Activated CD8-positive, alpha-beta memory T cell treated with anti-CD3 and anti-CD28 coated beads, Interleukin-2, amount 10 ng/mL, durations not matched to agents 7 days and 5 days (primary cell): ENCODE measurements around the gene CD47. TPM values are rescaled to one million over a fixed set of nuclear protein-coding genes. Genes with fewer than 3 reads are reported as not detected.

Source experiments
- ATAC-seq: fragments of 150-1000 bp; cut with Tn5 transposase; one replicate; pipeline ENCODE4 v1.10.0; 2021; ENCODE audit warnings: moderate library complexity
- CTCF ChIA-PET: fragments of 350-600 bp; sonication (Branson Sonifier 250); formaldehyde crosslinking; loops from one replicate; lab custom pipeline; 2021; ENCODE audit warnings: antibody characterized with exemption; lab: Charles Lee
- DNase-seq: peaks from one replicate; pipeline ENCODE4 v3.0.0-alpha.2; 2020
- H3K27ac Mint-ChIP-seq: one replicate; pipeline ENCODE4 v1.8.0; 2021; ENCODE audit warnings: mild to moderate bottlenecking, mixed read lengths
- H3K27me3 Mint-ChIP-seq: one replicate; pipeline ENCODE4 v1.8.0; 2021; ENCODE audit warnings: mixed read lengths
- H3K36me3 Mint-ChIP-seq: one replicate; pipeline ENCODE4 v1.8.0; 2021; ENCODE audit warnings: mild to moderate bottlenecking, mixed read lengths
- H3K4me1 Mint-ChIP-seq: one replicate; pipeline ENCODE4 v1.8.0; 2021; ENCODE audit warnings: mixed read lengths
- H3K4me3 Mint-ChIP-seq: one replicate; pipeline ENCODE4 v1.8.0; 2021; ENCODE audit warnings: mild to moderate bottlenecking, moderate library complexity, mixed read lengths
- H3K9me3 Mint-ChIP-seq: one replicate; pipeline ENCODE4 v1.8.0; 2022; ENCODE audit warnings: low read depth, mixed read lengths
- total RNA-seq, 2 experiments: library from RNA; stranded (reverse); gene quantifications; one replicate each; pipeline ENCODE4 v1.2.3, GENCODE V29; 2021

CD47 gene
- total RNA-seq, 2 experiments from 2014 or later = 111 to 133 TPM

- H3K27ac Mint-ChIP-seq = peak overlapping the region; percentile 93
- peaks cover 27% of the 10 kb centered on the region for H3K36me3 Mint-ChIP-seq
Measured at GRCh38 chr3:108125550-108126071, 34.8 kb upstream of the CD47 start.

GRCh38 chr3:108125153-108125543 is 34.3 kb upstream of the CD47 start:
- DNase-seq = no peak
- peak; percentile 25 for ATAC-seq
- H3K4me3 Mint-ChIP-seq = peak overlapping the region; percentile 91
- H3K27ac Mint-ChIP-seq = peak overlapping the region; percentile 93
- CTCF ChIA-PET = interaction anchor here (0.6 to 1.7 kb wide), 6 partner anchors 9 to 169 kb away, joined by 3 to 6 read pairs (median 3); no protein-coding TSS in a partner anchor
- peaks cover 27% of the 10 kb centered on the region for H3K36me3 Mint-ChIP-seq
- peaks cover 59% of the 10 kb centered on the region for H3K4me1 Mint-ChIP-seq
- H3K27me3 Mint-ChIP-seq = peaks cover 2% of the 10 kb centered on the region
- H3K9me3 Mint-ChIP-seq = no peaks in the 10 kb centered on the region

More at GRCh38 chr3:108125550-108126071, 34.8 kb upstream of the CD47 start:
- CTCF ChIA-PET = interaction anchor here (0.6 to 2.3 kb wide), 7 partner anchors 8 to 695 kb away, joined by 3 to 6 read pairs (median 3); no protein-coding TSS in a partner anchor
- Mint-ChIP-seq H3K9me3 (no peaks in the 10 kb centered on the region), H3K27me3 (peaks cover 2% of the 10 kb centered on the region), H3K4me1 (peaks cover 60% of the 10 kb centered on the region), H3K4me3 (peak overlapping the region; percentile 91)
- DNase-seq (peak; percentile 79), ATAC-seq (peak; percentile 54)

- Mint-ChIP-seq H3K4me1 (peaks cover 57% of the 10 kb centered on the region), H3K9me3 (no peaks in the 10 kb centered on the region), H3K27me3 (peaks cover 2% of the 10 kb centered on the region), H3K36me3 (peaks cover 23% of the 10 kb centered on the region), H3K4me3 (peak overlapping the region; percentile 91), H3K27ac (peak overlapping the region; percentile 93)
- peak; percentile 80 for DNase-seq
- CTCF ChIA-PET = interaction anchor here (1.3 to 2.0 kb wide), 4 partner anchors 9 to 281 kb away, joined by 3 to 6 read pairs (median 4); no protein-coding TSS in a partner anchor
- peak; percentile 45 for ATAC-seq
Measured at GRCh38 chr3:108124337-108125152, 33.7 kb upstream of the CD47 start.

GRCh38 chr3:108123326-108123725 is 32.5 kb upstream of the CD47 start:
- Mint-ChIP-seq H3K27me3 (peaks cover 2% of the 10 kb centered on the region), H3K9me3 (no peaks in the 10 kb centered on the region), H3K4me3 (no peak overlapping the region), H3K36me3 (peaks cover 12% of the 10 kb centered on the region), H3K4me1 (peaks cover 52% of the 10 kb centered on the region), H3K27ac (no peak overlapping the region)
- ATAC-seq = no peak
- DNase-seq = no peak
- CTCF ChIA-PET = interaction anchor here (1.1 to 2.0 kb wide), 3 partner anchors 17 to 282 kb away, joined by 3 to 4 read pairs (median 3); no protein-coding TSS in a partner anchor

GRCh38 chr3:108122276-108122675 is 31.4 kb upstream of the CD47 start:
- peaks cover 53% of the 10 kb centered on the region for H3K4me1 Mint-ChIP-seq
- H3K27me3 Mint-ChIP-seq = peaks cover 2% of the 10 kb centered on the region
- H3K9me3 Mint-ChIP-seq = no peaks in the 10 kb centered on the region
- no peak overlapping the region for H3K4me3 Mint-ChIP-seq
- CTCF ChIA-PET = interaction anchor here (1.3 to 1.6 kb wide), 2 partner anchors 10 to 16 kb away, joined by 3 to 5 read pairs; no protein-coding TSS in a partner anchor
- no peak overlapping the region for H3K27ac Mint-ChIP-seq
- H3K36me3 Mint-ChIP-seq = peaks cover 5% of the 10 kb centered on the region
- DNase-seq (no peak), ATAC-seq (no peak)

GRCh38 chr3:108119398-108120104 is 28.7 kb upstream of the CD47 start:
- H3K27me3 Mint-ChIP-seq = peaks cover 2% of the 10 kb centered on the region
- H3K4me1 Mint-ChIP-seq = peaks cover 34% of the 10 kb centered on the region
- ATAC-seq (no peak), DNase-seq (no peak)
- CTCF ChIA-PET = no interaction called here
- no peaks in the 10 kb centered on the region for H3K36me3 Mint-ChIP-seq
- H3K9me3 Mint-ChIP-seq = no peaks in the 10 kb centered on the region
- H3K4me3 Mint-ChIP-seq = no peak overlapping the region
- no peak overlapping the region for H3K27ac Mint-ChIP-seq

GRCh38 chr3:108118038-108118768 is 27.4 kb upstream of the CD47 start:
- CTCF ChIA-PET = interaction anchor here (1.2 to 1.3 kb wide), 2 partner anchors 10 to 13 kb away, joined by 3 read pairs; no protein-coding TSS in a partner anchor
- Mint-ChIP-seq H3K9me3 (no peaks in the 10 kb centered on the region), H3K4me3 (no peak overlapping the region), H3K36me3 (no peaks in the 10 kb centered on the region), H3K27me3 (peaks cover 1% of the 10 kb centered on the region), H3K27ac (peak overlapping the region; percentile 30), H3K4me1 (peaks cover 21% of the 10 kb centered on the region)
- DNase-seq (no peak), ATAC-seq (peak; percentile 45)

GRCh38 chr3:108117241-108117775 is 26.5 kb upstream of the CD47 start:
- H3K36me3 Mint-ChIP-seq = no peaks in the 10 kb centered on the region
- no peaks in the 10 kb centered on the region for H3K9me3 Mint-ChIP-seq
- H3K4me3 Mint-ChIP-seq = no peak overlapping the region
- ATAC-seq = peak; percentile 36
- DNase-seq = no peak
- H3K4me1 Mint-ChIP-seq = peaks cover 20% of the 10 kb centered on the region
- no peak overlapping the region for H3K27ac Mint-ChIP-seq
- CTCF ChIA-PET = interaction anchor here (1.2 to 1.3 kb wide), 2 partner anchors 9 to 12 kb away, joined by 3 read pairs; no protein-coding TSS in a partner anchor
- peaks cover 3% of the 10 kb centered on the region for H3K27me3 Mint-ChIP-seq

- peaks cover 18% of the 10 kb centered on the region for H3K4me1 Mint-ChIP-seq
- ATAC-seq = no peak
- no peaks in the 10 kb centered on the region for H3K9me3 Mint-ChIP-seq
- CTCF ChIA-PET = no interaction called here
- DNase-seq = no peak
- no peak overlapping the region for H3K27ac Mint-ChIP-seq
- no peaks in the 10 kb centered on the region for H3K36me3 Mint-ChIP-seq
- H3K4me3 Mint-ChIP-seq = no peak overlapping the region
- H3K27me3 Mint-ChIP-seq = peaks cover 3% of the 10 kb centered on the region
Measured at GRCh38 chr3:108114423-108115065, 23.7 kb upstream of the CD47 start.

GRCh38 chr3:108113975-108114374 is 23.1 kb upstream of the CD47 start:
- Mint-ChIP-seq H3K36me3 (no peaks in the 10 kb centered on the region), H3K9me3 (no peaks in the 10 kb centered on the region)
- CTCF ChIA-PET = no interaction called here

GRCh38 chr3:108110934-108111333 is 20.1 kb upstream of the CD47 start:
- Mint-ChIP-seq H3K9me3 (no peaks in the 10 kb centered on the region), H3K36me3 (no peaks in the 10 kb centered on the region), H3K4me3 (no peak overlapping the region), H3K27me3 (peaks cover 3% of the 10 kb centered on the region), H3K27ac (no peak overlapping the region), H3K4me1 (no peaks in the 10 kb centered on the region)
- DNase-seq (no peak), ATAC-seq (no peak)
- CTCF ChIA-PET = no interaction called here

More at GRCh38 chr3:108113975-108114374, 23.1 kb upstream of the CD47 start:
- no peak overlapping the region for H3K4me3 Mint-ChIP-seq
- H3K27ac Mint-ChIP-seq = no peak overlapping the region
- peaks cover 16% of the 10 kb centered on the region for H3K4me1 Mint-ChIP-seq
- peaks cover 3% of the 10 kb centered on the region for H3K27me3 Mint-ChIP-seq
- ATAC-seq = no peak
- DNase-seq = no peak

- ATAC-seq = no peak
- Mint-ChIP-seq H3K27me3 (peaks cover 3% of the 10 kb centered on the region), H3K4me1 (no peaks in the 10 kb centered on the region), H3K36me3 (no peaks in the 10 kb centered on the region), H3K27ac (no peak overlapping the region), H3K9me3 (no peaks in the 10 kb centered on the region), H3K4me3 (no peak overlapping the region)
- DNase-seq = no peak
- CTCF ChIA-PET = interaction anchor here (1.0 kb wide), 1 partner anchor 9 kb away, joined by 3 read pairs; no protein-coding TSS in a partner anchor
Measured at GRCh38 chr3:108108416-108108815, 17.6 kb upstream of the CD47 start.
